ENCODE measurements around the gene LMOD2.

DNA sequence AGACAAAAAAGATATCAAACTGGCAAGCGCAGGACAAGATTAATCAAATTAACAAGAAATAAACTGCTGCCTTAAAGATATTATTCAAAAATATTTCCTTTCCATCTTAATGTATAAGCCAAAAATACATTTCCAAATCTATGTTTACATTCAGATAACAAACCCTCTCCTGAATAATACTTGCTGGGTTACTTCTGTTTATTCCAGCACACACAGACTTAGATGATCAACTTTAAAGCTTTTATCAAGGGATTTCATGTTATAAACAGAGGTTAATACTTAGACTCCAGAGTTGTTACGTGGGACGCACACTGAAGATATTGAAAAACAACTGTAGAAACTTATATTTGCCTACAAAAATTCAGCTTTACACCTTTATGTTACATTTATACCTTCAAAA lies 33.6 kb downstream of the LMOD2 start:
- TF ChIP-seq, protein P1, sequence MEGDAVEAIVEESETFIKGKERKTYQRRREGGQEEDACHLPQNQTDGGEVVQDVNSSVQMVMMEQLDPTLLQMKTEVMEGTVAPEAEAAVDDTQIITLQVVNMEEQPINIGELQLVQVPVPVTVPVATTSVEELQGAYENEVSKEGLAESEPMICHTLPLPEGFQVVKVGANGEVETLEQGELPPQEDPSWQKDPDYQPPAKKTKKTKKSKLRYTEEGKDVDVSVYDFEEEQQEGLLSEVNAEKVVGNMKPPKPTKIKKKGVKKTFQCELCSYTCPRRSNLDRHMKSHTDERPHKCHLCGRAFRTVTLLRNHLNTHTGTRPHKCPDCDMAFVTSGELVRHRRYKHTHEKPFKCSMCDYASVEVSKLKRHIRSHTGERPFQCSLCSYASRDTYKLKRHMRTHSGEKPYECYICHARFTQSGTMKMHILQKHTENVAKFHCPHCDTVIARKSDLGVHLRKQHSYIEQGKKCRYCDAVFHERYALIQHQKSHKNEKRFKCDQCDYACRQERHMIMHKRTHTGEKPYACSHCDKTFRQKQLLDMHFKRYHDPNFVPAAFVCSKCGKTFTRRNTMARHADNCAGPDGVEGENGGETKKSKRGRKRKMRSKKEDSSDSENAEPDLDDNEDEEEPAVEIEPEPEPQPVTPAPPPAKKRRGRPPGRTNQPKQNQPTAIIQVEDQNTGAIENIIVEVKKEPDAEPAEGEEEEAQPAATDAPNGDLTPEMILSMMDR (IDR thresholded peaks at IDR 0.05): no peak
- TF ChIP-seq POLR2A (IDR thresholded peaks at IDR 0.05): no peak

Data from adrenal gland (tissue), 5 donors.